GM18951 (cell line): ENCODE measurements around the gene SRPX.

Experiments
- POLR2A ChIP-seq: IDR thresholded peaks from 4 replicates; pipeline ENCODE4 v1.6.1; 2011; ENCODE audit warnings: mild to moderate bottlenecking; ENCODE audit not compliant: insufficient read length, insufficient read depth; ENCODE audit errors: extremely low read depth
- in situ Hi-C: fragments of 300-500 bp; cut with MboI; formaldehyde crosslinking; loops from one replicate; pipeline ENCODE4 v1.12.0; 2022; ENCODE audit warnings: low sequenced_read_pairs, mixed read lengths, inconsistent platforms; ENCODE audit not compliant: unreplicated experiment

The SRPX gene

GRCh38 chrX:38189431-38190250, 31.0 kb downstream of the SRPX start:
- in situ Hi-C loops, result no loop called here
- no peak for TF ChIP-seq POLR2A

GRCh38 chrX:38183596-38183995, 37.1 kb downstream of the SRPX start:
- in situ Hi-C loops, result no loop called here
- no peak for TF ChIP-seq POLR2A

- in situ Hi-C loops, result no loop called here
- no peak for TF ChIP-seq POLR2A
Observed at GRCh38 chrX:38181357-38181756, 39.3 kb downstream of the SRPX start.

GRCh38 chrX:38178396-38178795, 42.3 kb downstream of the SRPX start:
- in situ Hi-C loops, result no loop called here
- no peak for TF ChIP-seq POLR2A

GRCh38 chrX:38175139-38175538, 45.5 kb downstream of the SRPX start:
- in situ Hi-C loops, result no loop called here
- no peak for TF ChIP-seq POLR2A

- in situ Hi-C loops, result no loop called here
- no peak for TF ChIP-seq POLR2A
Observed at GRCh38 chrX:38172596-38172995, 48.1 kb downstream of the SRPX start.

- in situ Hi-C loops, result no loop called here
- no peak for TF ChIP-seq POLR2A
Observed at GRCh38 chrX:38170556-38170955, 50.1 kb downstream of the SRPX start.

- TF ChIP-seq POLR2A, result no peak
- in situ Hi-C loops, result no loop called here
Observed at GRCh38 chrX:38166478-38167083, 54.1 kb downstream of the SRPX start.

- in situ Hi-C loops, result no loop called here
- no peak for TF ChIP-seq POLR2A
Observed at GRCh38 chrX:38165023-38165422, 55.6 kb downstream of the SRPX start.

GRCh38 chrX:38163193-38163592, 57.5 kb downstream of the SRPX start:
- no peak for TF ChIP-seq POLR2A
- in situ Hi-C loops, result loop anchor here (5.0 kb wide), 1 partner anchor 246 kb away; no protein-coding TSS in a partner anchor

- in situ Hi-C loops, result no loop called here
- TF ChIP-seq POLR2A, result no peak
Observed at GRCh38 chrX:38156838-38157237, 63.8 kb downstream of the SRPX start.

- TF ChIP-seq POLR2A, result no peak
Observed at GRCh38 chrX:38154818-38155217, 65.9 kb downstream of the SRPX start.

GRCh38 chrX:38154340-38154739, 66.3 kb downstream of the SRPX start:
- in situ Hi-C loops, result no loop called here
- TF ChIP-seq POLR2A, result no peak

More at GRCh38 chrX:38154818-38155217, 65.9 kb downstream of the SRPX start:
- in situ Hi-C loops, result no loop called here

- in situ Hi-C loops, result no loop called here
- no peak for TF ChIP-seq POLR2A
Observed at GRCh38 chrX:38151441-38151840, 69.2 kb downstream of the SRPX start.
